ENCODE measurements around the gene NR1D1.

Gene NR1D1

DNA sequence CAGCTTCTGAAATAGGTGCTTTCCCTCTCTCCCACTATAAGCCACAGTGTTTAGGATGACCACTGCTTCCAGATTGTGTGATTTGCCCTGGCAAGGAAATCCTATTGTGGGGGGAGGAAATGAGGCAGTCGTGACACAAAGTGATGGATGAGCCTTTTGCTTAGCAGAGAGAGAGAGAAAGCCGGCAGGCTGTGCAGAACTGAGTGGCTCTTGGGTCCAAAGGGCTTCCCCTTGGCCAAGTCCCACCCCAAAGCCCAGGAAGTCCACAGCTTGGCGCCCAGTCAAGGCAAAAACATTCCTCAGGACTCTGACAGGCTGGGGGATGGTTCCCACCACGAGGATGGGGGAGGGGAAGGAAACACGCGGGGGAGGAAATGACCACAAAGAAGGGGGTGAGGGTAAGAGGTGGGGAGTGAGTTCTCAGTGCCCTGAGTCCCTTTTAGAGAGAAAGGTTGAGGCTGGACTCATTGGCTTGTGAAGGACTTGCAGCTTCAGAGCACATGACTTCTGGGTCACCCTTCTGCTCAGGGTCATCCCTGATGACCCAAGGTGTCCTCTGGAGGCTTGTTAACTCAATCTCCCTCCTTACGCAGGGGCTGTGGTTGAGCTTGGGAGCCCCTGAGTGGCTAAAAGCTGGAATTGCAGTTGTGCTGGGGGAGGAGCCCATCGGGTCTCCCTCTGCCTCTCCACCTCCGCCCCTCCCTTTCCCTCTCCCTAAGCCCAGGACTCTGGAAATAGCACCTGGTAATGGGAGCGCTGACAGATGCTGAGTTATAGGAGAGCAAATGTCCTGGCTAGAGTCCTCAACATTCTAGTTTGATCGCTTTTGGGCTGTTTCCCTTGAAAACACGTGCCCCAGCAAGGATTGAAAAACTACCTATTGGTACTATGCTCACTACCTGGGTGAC lies 11.1 kb upstream of the NR1D1 start:
- no peak for DNase-seq (ENCODE audit: low read depth in 2 of 2)

DNA sequence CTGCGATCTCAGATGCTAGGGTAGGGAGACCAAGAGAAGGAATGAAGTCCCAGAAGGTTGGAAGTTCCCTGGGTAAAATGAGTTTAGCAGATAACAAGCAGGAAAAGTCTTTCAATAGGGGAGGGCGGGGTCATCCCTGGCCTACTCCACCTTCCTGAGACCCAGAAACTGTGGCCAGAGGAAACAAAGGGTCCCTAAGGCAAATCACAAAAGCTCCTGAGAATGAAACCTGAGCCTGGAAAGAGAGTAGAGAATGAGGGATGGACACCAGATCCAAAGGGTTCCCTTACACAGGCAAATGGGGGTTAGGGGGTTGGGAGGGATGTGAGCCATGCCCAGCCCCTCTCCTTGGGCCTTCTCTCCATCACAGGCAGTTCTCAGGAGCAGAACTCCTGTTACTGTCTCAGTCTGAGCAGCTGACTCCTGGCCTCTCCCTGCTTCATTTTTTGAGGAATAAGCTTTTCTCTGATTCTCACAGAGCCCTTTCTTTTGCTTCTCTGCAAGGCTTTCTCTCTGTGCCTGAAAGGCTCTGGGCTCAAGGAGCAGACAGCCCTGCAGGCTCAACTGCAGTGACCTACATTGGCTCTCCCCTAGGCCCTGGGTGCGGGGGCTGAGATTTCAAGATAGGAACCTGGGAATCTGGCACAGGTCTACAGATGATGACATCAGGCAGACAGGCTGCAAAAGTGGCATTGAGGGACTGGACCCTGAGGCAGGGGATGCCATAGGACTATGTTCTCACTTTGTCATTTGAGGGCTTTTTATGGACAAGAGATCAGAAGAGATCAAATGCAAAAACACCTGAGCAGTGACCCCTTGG lies 9.8 kb upstream of the NR1D1 start:
- DNase-seq (ENCODE audit: low read depth in 2 of 2), result no peak

DNA sequence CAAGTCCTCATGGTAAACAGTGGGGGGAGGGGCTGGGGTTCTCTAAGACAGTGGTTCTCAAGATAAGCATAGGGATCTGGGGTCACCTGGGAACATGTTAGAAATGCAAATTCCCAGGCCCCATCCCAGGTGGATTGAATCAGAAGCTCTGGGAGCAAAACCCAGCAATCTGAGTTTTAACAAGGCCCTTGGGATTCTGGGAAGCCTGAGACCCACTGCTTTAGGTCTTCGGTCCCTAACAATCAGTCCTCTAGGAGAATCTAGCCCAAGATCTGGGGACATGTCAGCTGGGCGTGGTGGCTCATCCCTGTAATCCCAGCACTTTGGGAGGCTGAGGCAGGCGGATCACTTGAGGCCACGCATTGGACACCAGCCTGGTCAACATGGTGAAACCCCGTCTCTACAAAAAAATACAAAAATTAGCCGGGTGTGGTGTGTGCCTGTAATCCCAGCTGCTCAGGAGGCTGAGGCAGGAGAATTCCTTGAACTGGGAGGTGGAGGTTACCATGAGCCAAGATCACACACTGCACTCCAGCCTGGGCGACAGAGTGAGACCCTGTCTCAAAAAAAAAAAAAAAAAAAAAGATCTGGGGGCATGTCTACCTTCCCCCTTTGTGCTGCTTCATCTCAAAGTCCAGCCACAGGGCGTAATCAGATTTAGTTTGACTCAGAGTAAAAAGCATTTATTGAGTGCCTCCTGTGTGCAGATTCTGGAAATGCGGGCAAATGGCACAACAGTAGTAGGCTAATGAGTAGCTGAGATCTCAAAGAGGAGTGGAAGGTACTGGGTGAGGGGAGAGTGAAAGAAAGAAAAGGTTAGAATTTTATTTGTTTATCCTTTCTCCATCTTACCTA lies 8.8 kb upstream of the NR1D1 start:
- DNase-seq (ENCODE audit: low read depth in 2 of 2), result no peak

DNA sequence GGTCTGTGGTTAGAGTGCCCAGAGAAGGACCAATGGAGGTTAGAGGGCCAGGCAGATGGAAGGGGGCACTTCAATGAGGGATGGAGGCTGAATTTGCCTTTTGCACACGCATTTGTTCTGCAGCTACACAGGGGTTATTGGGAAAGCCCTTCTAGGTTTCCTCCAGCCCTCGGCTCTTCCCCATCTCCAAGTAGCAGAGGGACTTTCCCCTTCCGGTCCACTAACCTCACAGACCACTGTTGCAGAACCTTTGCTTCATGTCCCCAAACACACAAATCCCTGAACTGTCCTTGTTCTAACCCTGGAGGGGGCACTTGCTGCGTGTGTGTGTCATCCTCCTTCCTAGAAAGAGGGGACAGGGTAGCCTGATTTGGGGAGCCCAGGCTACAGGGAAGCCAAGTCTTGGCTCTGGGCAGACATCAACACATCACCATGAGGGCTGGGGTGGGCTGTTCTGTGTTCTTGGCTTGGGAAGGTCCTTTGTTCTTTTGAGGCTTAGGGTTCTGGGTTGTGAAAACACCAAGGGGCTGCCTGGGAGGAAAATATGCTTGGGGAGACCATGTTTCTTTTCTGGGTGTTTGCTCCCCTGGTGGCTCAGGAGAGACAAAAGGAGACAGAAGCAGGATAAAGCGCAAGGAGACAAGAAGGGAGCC lies 7.3 kb upstream of the NR1D1 start:
- no peak for DNase-seq (ENCODE audit: low read depth in 2 of 2)

DNA sequence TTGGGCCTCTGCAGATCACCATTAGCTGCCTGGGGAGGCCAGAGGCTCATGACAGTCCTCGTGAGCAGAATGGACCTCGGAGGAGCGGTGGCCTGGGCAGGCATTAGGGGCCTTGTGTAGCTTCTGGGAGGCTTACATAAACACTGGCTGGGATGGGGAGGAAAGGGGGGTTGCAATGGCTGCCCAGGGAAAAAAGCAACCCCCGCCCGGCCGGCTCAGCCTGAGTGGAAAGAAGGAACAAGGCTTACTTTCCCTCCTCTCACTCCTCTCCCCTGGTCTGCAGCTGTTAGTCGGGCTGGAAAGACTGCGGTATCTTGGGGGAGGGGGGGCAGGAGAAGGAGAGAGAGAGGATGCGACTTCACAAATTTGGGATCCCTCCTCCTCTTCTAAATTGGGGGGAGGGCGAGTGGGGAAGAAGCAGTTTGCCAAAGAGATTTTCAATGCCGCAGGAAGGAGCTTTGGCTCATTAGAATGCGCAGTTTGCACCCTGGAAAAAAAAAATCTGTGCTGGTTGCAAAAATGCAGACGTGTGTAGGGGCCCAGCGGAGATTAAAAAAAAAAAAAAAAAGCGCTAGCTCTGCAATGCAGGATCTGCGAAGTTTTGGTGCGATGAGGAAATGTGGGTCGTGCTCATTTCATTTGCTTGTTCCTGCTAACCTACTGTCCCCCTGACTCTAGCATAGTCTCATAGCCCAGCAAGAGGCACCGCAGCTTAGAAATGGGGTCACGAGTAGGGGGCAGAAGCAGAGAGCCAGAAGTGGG lies 6.6 kb upstream of the NR1D1 start:
- no peak for DNase-seq (ENCODE audit: low read depth in 2 of 2)

DNA sequence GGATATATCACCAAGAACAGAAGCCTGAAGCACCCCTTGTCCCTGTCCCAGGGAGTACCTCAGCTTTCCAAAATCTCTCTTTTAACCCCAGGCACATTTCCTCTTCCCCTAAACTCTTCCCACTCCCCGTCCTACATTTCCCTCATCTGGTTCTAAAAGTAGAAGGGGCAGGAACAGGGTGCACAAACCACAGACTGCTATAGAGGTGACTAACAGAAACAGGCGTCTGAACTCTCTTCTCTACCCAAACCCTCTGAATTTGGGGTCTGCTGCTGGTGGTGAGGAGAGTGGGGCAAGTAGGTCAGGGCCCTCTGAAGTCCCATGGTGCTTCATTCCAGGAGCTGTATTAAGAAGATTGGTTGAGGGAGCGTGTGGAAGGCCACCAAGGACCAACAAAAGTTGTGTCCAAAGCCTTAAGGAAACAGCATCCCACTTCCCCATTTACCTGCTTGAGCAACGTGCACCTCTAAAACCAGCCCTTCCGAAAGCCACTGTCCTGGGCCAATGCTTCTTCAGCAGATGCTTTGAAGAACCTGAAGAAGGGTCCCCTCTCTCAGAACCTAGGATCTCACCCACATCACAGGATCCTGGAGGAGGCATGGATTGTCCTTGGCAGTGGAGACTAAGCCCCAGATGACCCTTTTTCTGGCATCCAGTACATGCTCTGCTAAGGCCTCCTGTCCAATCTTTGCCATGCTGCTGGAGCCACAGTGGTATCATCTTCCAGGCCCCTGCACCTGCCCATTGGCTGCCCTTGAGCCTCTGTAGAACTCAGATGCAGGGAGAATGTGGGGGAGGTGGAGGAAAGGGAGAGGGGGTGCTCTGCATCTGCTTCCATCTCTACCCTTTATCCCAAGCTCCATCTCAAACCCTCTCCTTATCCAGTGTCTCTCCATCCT lies 5.7 kb upstream of the NR1D1 start:
- DNase-seq (ENCODE audit: low read depth in 2 of 2), result no peak

DNA sequence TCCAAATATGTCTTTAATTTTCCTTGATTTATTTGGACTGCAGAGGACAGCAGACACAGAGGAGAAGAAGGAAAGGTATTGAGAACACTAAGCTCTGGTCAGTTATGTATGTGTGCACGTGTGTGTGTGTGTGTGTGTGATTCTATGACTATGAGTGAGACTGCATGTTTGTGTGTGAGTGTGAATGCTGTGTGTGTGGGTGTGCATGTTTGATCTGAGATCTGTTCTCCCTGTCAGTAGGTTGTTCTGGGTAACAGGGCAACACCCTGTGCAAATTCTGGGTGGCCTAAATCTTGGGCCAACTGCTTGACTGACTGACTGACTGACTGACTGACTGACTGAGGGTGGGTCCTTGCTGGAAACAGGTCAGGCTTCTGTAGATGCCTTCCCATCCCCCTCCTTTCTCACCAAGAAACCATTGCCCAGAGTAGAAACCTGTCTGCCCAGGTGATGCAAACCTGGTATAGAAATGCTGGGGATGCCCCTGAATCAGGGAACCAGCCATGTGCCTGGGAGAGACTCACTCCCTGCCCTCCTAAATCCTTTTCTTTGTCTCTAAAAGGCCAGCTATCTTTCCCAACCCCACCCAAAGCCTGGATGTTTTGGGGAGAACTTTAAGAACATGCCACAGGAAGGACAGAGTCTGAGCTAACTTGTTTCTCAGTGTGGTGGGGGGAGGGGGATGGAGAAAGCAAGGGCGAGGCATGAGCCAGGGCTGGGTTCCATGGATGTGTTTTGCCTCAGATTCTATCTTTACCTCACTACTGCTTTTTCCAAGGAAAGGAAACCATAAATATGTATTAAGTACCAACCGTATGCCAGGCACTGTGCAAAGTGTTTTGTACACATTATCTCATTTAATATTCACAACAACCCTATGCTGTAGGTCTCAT lies 4.5 kb upstream of the NR1D1 start:
- DNase-seq (ENCODE audit: low read depth in 2 of 2), result no peak

DNA sequence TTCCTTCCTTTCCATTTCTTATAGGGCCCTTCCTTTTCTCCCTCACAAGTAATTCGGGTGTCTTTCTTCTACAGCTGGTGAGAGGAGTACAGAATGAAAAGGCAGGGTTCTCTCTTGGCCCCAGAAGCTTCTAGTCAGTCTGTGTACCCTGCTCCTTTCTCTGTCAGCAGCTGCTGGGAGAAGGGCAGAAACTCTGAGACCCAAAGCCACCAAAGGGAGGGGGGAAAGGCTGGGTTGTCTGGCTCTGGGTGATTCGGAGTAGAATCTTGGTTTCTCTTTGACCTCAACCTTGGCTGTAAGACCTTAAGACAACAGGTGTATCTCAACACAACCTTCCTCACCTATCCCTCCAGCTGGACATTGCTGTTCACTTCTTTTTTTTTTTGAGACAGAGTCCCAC lies 3.3 kb upstream of the NR1D1 start:
- no peak for DNase-seq (ENCODE audit: low read depth in 2 of 2)

DNA sequence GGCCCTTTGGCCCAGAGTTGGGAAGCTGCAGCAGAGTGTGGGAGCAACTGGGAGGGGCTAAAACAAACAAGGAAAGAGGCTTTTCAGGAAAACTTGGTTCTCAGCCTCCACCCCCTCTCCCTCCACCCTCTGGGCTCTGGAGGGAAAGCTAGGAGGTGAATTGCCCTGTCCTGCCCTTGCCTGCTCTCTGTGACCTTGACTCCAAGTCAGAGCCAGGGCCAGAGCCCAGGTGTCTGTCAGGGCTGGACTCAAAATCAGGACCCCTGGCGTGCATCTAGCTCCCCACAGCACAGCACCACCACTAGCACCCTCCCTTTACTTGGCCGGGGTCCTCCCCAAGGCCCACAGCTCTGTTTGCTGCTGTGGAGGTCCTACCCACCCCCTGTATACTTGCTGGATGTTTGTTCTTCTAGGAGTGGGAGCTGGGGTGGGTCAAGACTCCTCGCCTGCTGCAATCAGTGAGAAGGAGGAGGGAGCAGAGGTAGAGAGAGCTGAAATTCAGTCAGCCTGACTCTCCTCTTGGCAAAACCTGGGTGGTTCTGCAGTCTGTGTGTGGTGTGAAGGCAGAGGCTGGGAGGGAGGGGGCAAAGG lies 2.8 kb upstream of the NR1D1 start:
- DNase-seq (ENCODE audit: low read depth in 2 of 2), result no peak

DNA sequence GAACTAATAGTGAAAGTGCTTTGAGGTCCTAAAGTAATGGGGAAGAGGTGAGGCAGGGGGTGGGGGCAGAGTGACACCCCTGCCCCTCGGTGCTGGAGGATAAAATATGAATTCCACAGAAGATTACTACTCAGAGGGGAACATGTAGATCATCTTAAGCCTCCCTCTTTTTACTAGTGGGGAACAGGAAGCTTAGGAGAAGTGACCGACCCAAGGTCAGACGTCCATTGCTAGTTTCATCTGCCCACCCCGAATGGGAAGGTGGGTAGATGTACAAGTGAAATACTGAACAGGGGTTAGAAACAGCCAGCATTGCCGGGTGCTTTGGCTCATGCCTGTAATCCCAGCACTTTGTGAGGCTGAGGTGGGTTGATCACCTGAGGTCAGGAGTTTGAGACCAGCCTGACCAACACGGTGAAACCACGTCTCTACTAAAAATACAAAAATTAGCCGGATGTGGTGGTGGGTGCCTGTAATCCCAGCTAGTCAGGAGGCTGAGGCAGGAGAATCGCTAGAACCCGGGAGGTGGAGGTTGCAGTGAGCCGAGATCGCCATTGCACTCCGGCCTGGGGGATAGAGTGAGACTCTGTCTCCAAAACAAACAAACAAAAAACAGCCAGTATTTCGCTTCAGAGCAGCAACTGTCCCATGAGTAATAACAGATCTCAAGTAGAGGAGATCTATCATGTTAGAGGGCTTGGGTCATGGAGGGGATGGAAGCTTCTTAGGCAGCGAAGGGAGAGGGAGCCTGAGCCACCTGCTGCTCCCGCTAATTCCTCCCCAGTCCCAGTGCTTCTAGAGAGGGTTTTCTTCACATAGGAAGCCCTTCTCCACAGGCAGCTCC lies 1.2 kb upstream of the NR1D1 start:
- no peak for DNase-seq (ENCODE audit: low read depth in 2 of 2)

DNA sequence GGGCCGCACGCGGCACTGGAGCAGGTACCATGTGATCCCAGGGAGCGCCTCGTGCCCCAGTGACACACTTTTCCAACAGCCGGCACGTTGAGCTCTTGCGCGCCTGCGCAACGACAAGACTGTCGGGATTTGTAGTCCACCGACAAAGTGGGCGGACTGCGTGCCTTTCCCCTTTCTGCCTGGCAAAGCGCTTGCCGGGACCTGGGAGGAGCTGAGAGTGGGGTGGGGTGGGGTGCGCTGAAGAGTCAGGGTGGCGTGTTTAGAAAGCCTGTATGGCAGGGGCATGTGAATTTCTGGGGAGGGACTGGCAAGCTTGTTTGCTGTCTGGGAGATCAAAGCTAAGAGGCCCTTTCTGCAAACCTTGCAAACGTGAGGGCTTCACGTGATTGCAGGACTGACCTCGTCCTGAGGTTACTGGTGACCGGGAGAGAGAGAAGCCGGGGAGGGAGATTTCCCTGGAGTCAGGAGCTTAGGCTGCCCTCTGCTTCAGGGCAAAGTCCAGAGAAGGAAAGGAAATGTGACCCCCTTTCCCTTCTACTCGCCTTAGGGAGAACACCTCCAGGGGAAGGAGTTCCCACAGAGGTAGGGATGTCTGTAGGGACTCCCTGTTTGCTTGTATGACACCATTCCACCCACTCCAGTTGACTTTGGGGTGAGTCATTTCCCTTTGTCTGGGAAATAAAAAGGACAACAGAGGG lies 429 bp upstream of the NR1D1 start:
- DNase-seq (ENCODE audit: low read depth in 2 of 2), result peak; percentile 84 to 87

DNA sequence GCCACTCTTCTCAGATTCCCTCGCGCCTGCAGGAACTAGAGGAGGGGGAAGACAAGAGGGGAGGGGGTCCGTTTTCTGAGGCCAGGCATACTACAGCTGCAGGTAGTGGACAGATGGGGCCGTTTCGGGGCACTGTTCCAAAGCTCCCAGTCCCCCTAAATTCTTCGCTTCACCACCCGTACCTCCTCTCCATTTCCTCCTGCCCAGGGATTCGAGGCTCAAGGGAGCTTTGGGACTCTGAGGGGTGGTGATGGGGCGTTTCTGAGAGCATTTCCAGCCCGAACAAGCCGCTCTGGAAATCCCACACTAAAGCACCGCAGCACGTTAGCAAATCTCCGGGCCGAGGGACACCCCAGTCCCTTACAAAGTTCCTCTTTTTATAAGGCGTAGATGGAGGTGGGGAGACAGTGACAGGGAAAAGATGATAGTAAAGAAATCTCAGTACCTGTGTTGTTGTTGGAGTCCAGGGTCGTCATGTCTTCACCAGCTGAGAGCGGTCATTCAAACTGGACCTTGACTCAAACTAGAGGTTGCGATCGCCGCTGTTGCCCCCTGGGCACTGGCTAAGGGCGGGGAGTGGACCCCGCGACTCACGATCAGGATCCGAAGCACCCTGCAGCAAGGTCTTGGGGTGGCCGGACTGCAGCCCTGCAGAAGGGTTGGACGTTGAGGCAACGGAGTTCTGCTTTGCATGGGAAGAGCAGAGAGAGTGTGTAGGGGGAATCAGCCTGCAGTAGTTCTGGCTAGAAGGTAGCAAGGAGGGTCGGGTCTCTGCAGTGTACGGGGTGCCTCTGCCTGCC lies 570 bp downstream of the NR1D1 start:
- DNase-seq (ENCODE audit: low read depth in 2 of 2), result no peak

DNA sequence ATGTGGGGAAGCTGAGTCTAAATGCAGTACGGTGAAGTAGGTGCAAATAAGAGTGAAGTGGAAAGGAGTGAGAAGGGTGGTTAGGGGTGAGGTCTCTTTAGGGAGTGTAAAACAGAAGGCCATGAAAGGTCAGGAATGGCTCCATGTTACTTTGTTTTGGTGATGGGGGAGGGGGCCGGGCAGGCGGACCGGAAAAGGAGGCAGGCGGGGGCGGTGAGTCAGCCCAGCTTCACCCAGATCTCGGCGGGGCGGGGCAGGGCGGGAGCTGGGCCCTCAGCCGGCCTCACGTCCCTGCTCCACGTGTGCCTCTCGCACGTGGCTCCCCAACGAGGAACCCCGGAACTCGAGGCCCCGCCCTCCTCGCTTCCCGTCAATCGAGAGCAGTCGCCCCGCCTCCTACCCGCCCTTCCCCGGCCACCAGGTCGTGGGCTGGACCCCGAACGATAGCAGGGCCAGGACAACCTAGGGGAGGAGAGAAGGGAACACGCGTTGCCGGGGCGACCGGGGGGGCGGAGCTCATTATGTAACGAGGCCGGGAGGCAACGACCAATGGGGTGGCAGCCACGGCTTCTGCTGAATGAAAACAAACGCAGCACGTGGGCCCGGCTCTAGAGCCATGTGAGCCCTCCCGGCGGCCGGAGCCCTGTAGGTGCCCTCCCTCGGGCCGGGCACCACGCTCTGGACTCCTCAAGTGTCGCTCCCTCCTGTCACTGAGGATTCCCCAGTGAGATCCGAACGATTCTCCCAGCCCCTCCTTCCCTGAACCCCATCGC lies 1.4 kb downstream of the NR1D1 start:
- peak; percentile 98 for DNase-seq (ENCODE audit: low read depth in 2 of 2)

DNA sequence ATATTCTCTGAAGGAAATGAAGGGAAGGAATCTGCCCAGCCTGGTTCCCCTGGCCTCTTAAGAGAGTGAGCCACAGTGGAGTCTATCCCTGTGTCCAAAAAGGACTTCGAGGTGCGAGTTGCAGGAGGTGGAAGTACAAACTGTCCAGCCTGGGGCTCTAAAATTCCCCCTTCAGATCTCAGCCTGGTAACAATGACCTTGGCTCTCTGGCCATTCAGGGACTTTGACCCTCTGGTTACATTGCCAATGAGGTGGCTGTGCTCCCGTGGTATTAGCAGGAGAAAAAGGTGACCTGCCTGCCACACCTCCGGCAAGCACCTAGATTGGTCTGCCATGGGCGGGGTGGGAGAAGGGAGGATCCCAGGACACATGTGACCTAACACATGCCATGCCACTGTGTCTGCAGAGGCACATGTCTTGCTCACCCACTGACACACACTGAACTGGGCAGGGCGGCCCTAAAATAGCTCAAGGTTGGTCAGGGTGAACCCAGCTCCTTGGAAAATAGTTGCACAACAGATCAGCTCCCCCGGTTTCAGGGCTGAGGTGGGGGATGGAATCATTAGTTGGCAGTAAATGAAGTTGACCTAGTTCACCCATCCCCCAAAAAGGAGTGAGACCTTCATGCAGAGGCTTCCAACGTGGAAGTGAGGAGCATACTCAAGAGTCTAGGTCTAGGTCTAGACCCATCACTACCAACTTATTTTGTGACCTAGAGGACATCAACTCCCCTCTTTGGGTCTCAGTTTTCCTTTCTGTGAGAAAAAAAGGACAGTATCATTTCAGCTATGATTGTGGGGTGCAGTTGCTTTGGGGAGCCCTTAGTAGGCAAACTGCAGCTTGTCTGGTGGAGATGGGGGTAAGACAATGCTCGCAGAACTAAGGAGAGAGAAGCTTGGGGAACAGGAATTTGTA lies 2.2 kb downstream of the NR1D1 start:
- DNase-seq (ENCODE audit: low read depth in 2 of 2), result no peak

Measured in stimulated activated CD4-positive, alpha-beta T cell treated with anti-CD3 and anti-CD28 coated beads, Interleukin-4, amount 100 ng/mL, for 48 hours (primary cell).